ENCODE measurements around the gene KRTAP5-9.

DNA sequence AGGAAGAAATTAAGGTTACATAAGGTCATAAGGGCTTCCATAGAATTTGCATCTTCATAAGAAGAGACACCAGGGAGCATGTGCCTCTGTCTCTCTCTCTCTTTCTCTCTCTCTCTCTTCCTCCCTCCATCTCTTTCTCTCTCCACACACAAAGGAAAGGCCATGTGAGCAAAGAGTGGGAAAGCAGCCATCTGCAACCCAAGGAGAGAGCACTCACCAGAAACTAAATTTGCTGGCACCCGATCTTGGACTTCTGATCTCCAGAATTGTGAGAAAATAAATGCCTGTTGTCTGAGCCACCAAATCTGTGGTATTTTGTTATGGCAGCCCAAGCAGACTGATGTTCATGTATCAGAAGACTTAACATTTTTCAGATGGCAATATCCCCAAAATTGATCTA, 10.8 kb downstream of the KRTAP5-9 start:
- TF ChIP-seq, protein P1, sequence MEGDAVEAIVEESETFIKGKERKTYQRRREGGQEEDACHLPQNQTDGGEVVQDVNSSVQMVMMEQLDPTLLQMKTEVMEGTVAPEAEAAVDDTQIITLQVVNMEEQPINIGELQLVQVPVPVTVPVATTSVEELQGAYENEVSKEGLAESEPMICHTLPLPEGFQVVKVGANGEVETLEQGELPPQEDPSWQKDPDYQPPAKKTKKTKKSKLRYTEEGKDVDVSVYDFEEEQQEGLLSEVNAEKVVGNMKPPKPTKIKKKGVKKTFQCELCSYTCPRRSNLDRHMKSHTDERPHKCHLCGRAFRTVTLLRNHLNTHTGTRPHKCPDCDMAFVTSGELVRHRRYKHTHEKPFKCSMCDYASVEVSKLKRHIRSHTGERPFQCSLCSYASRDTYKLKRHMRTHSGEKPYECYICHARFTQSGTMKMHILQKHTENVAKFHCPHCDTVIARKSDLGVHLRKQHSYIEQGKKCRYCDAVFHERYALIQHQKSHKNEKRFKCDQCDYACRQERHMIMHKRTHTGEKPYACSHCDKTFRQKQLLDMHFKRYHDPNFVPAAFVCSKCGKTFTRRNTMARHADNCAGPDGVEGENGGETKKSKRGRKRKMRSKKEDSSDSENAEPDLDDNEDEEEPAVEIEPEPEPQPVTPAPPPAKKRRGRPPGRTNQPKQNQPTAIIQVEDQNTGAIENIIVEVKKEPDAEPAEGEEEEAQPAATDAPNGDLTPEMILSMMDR (IDR thresholded peaks at IDR 0.05; ENCODE audit: insufficient read depth, low read length, poor library complexity, severe bottlenecking), result no peak
- no peak for TF ChIP-seq EZH2phosphoT487 (conservative IDR thresholded peaks at IDR 0.05; ENCODE audit: low read length)
